Central memory CD4-positive, alpha-beta T cell (primary cell): Measurements from ENCODE around the gene MMAB.

Experiments
- DNase-seq: peaks from one replicate; pipeline ENCODE4 v3.0.0; 2022

Gene MMAB

GRCh38 chr12:109601557-109601956, 28.3 kb upstream of the MMAB start:
- no peak for DNase-seq

- no peak for DNase-seq
Observed at GRCh38 chr12:109600995-109601394, 27.7 kb upstream of the MMAB start.

- no peak for DNase-seq
Observed at GRCh38 chr12:109600481-109600880, 27.2 kb upstream of the MMAB start.

GRCh38 chr12:109599087-109599486, 25.8 kb upstream of the MMAB start:
- DNase-seq, result no peak

- no peak for DNase-seq
Observed at GRCh38 chr12:109598428-109598854, 25.1 kb upstream of the MMAB start.

- peak; percentile 35 for DNase-seq
Observed at GRCh38 chr12:109597795-109598427, 24.6 kb upstream of the MMAB start.

- no peak for DNase-seq
Observed at GRCh38 chr12:109597414-109597794, 24.1 kb upstream of the MMAB start.

- DNase-seq, result no peak
Observed at GRCh38 chr12:109596418-109597244, 23.3 kb upstream of the MMAB start.

GRCh38 chr12:109595321-109595902, 22.1 kb upstream of the MMAB start:
- peak; percentile 41 for DNase-seq

- no peak for DNase-seq
Observed at GRCh38 chr12:109594556-109595317, 21.4 kb upstream of the MMAB start.

- DNase-seq, result no peak
Observed at GRCh38 chr12:109592905-109593272, 19.6 kb upstream of the MMAB start.

GRCh38 chr12:109592195-109592904, 19.0 kb upstream of the MMAB start:
- DNase-seq, result no peak

GRCh38 chr12:109591041-109591440, 17.7 kb upstream of the MMAB start:
- no peak for DNase-seq

GRCh38 chr12:109590566-109590965, 17.3 kb upstream of the MMAB start:
- DNase-seq, result no peak

- DNase-seq, result no peak
Observed at GRCh38 chr12:109589691-109590245, 16.5 kb upstream of the MMAB start.

- no peak for DNase-seq
Observed at GRCh38 chr12:109589240-109589590, 15.9 kb upstream of the MMAB start.

GRCh38 chr12:109588461-109589239, 15.3 kb upstream of the MMAB start:
- DNase-seq, result no peak

GRCh38 chr12:109587921-109588320, 14.6 kb upstream of the MMAB start:
- DNase-seq, result no peak

GRCh38 chr12:109586385-109587296, 13.3 kb upstream of the MMAB start:
- no peak for DNase-seq

GRCh38 chr12:109583733-109584132, 10.4 kb upstream of the MMAB start:
- no peak for DNase-seq
